Stimulated activated CD4-positive, alpha-beta T cell treated with anti-CD3 and anti-CD28 coated beads, Interleukin-2, amount 100 ng/mL, for 4 hours (primary cell): ENCODE measurements around the gene ANXA8.

Experiments used
- DNase-seq: peaks from one replicate; pipeline ENCODE4 v3.0.0-alpha.2; 2020; ENCODE audit warnings: low read depth

The ANXA8 gene

DNA sequence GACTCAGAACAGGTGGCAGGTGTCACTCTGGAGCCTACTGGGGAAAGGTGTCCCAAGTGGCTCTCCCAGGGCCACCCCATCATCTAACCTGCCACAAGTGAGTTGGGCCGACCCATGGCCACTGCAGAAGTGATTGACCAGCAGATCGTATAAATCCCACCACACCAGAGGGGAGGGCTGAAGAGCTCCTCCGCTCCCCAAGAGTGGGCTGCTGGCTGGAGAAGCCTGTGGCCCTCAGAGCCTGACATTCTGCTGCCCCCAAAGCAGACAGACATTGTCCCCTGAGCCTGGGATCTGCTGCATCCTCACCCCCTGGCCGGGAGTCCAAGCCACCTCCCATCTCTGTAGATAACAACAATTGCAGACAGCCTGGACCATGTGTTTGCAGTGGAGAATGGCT is 36.7 kb downstream of the ANXA8 start:
- no peak for DNase-seq

- no peak for DNase-seq
Measured at GRCh38 chr10:47445720-47446119, 38.2 kb downstream of the ANXA8 start.

DNA sequence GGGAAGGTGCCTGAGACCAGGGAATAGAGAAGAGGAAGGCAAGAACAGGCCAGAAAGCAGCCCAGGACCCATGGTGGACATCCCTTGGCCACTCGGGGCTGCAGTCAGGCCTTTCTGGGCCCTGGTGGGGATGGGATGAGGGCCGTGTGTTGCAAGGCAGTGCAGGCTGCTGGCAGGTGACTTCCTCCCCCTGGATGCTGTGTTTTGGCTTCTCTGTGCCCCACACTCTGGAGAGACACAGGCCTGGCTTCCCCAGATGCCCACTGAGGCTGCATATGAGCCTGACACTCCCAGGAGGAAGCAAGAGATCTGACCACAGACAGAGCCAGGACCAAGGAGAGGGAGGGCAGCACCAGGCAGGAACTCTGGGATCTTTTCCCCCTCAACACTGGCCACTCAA is 39.9 kb downstream of the ANXA8 start:
- DNase-seq = no peak

DNA sequence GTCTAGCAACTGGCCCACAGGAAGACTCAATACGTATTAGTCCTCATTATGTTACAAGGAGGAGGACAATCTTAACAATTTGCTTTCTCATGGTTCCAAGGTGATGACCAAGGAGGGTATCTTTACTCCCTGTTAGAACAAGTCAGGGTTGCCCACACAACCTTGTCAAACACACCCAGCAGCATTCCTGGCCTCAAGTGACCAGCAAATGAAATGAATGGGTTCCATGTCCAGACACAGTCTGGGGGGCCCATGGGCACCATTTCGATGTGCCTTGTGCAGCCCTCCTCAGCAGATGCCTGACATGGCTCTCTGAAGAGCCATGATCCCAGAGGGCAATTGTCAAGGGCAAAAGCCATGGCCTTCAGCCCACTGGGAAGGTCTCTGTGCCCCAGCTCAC is 40.8 kb downstream of the ANXA8 start:
- DNase-seq = no peak

DNA sequence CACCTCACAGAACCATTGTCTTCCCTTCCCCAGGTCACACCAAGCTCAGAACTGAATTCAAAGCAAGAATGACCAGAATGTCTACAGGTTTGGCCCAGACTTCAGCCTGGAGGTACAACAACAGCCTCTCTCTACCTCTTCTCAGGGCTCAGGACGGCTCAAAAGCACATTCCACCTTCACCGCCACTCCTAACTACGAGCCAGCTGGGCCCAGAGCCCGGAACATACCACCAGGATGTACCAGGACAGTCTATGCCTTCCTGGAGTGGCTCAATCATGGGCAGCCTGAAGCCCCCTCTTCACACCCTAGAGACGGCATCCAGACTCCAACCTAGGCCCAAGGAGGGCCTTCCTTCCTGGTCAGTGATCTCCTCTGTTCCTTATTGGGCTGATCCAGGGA is 41.6 kb downstream of the ANXA8 start:
- DNase-seq = no peak

- no peak for DNase-seq
Measured at GRCh38 chr10:47441938-47442337, 42.0 kb downstream of the ANXA8 start.

DNA sequence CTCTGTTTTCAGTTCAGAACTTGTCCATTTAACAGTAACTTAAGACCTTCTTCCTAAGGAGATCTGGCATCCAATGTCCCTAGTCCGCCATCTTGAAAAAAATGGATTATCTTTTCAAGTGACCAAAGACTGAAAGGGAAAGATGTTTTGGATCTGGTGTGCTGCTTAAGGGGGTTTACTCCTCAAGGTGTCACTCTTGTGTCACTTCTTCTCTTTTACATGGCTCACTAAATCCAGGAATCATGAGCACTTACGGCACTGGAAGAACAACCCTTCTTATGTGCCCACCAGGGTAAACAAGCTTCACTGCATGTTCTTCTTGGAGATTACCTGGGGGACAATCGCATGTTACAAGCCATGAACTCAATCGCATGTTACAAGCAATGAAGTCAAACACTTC is 43.7 kb downstream of the ANXA8 start:
- DNase-seq = no peak

- no peak for DNase-seq
Measured at GRCh38 chr10:47438857-47439474, 44.9 kb downstream of the ANXA8 start.

DNA sequence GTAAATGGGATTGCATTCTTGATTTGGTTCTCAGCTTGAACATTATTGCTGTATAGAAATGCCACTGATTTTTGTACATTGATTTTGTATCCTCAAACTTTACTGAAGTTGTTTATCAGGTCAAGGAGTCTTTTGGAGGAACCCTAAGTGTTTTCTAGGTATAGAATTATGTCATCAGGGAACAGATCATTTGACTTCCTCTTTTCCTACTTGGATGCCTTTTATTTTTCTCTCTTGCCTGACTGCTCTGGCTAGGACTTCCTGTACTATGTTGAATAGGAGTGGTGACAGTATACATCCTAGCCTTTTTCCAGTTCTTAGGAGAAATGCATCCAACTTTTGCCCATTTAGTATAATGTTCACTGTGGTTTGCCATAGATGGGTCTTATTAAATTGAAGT is 48.8 kb downstream of the ANXA8 start:
- DNase-seq = no peak

DNA sequence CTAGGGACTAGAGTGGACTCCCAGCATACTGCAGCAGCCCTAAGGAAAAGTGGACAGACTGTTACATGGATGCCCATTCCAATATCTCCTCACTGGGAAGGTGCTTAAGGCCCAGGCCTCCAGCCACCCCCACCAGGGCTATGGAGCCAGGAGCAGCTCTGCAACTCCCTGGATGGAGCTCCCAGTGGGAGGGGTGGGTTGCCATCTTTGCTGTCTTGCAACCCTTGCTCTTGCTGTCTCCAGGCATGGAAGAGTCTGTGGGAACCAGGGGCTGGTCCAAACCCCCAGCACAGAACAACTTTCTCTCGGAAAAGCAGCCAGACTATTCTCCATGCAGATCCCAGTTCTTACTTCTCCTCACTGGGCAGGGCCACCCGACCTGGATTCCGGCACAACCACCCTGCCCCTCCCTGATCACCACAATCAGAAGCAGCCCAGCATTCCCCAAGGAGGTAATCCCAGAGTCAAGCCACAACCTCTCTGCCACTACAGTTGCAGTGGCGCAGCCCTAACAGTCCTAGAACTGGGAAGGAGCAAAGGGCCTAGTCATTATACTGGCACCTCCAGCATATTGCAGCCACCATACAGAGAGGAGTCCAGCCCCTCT is 58.0 kb downstream of the ANXA8 start:
- no peak for DNase-seq

DNA sequence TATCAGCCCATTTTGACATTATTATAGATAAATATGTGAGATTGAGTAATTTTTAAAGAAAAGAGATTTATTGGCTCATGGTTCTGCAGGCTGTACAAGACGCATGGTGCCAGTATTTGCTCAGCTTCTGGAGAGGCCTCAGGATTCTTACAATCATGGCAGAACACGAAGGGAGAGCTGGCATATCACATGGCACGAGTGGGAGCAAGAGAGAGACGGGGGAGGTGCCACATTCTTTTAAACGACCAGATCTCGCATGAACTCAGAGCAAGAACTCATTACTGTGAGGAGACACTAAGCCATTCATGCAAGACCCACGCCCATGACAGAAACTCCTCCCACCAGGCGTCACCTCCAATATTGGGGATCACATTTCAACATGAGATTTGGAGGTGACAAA is 59.7 kb downstream of the ANXA8 start:
- no peak for DNase-seq

- no peak for DNase-seq
Measured at GRCh38 chr10:47423476-47423875, 60.4 kb downstream of the ANXA8 start.

- no peak for DNase-seq
Measured at GRCh38 chr10:47421057-47421952, 62.6 kb downstream of the ANXA8 start.

DNA sequence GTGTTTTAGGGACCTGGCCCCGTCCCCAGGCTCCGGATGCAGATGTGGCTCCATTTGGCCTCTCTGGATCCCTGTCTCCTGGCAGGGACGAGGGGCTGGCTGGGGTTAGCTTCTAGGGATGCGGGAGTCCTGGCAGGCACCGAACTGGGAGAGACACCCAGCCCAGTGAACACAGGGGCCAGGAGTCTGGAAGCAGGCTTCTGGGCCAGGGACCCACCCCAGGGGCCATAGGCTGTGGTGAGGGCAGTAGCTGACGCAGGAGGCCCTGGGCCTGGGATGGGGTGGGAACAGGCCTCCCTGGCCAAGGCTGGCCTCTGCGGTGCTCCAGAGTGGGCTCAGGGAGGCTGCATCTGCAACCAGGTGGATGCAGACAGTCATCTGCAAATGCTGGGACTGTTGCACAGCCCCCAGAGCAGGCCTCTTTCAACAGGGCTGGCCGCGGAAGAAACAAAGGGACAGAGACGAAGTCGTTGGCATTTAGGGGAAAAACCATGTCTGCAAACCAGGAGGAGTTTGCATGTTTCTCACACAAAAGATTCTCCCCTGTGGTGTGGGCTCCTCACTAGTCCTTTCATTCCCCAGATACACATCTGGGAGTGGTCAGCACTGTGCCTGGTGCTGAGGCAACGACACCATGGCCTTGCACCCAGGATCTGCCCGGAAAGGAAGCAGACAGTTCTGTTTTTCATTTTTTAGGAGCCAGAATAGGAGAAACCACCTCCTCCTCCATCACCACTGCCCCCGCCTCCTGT is 63.4 kb downstream of the ANXA8 start:
- no peak for DNase-seq

GRCh38 chr10:47419421-47419820 is 64.5 kb downstream of the ANXA8 start:
- DNase-seq = no peak

DNA sequence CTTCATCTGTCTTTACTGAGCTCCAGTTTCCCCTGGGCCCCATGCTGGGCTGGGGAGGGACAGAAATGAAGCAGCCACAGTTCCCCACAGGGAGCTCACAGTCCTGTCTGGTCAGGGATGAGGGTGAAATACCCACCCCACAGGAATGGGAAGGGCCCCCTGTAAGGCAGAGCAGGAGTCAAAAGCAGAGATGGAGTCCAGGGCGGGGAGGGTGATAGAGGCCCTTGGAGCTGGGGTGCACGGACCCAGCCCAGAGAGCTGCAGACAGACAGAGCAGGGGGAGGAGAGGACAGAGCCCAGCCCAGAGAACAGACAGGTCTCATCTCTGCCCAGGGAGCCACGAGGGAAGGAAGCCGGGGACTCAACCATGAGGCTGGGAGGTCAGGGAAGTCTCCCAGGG is 64.9 kb downstream of the ANXA8 start:
- DNase-seq = no peak

GRCh38 chr10:47418321-47418720 is 65.6 kb downstream of the ANXA8 start:
- no peak for DNase-seq
